Vagina (tissue), 2 donors: ENCODE data around the gene KCTD7. TPM values are rescaled to one million over a fixed set of nuclear protein-coding genes. Genes with fewer than 3 reads are reported as not detected.

Source experiments
- DNase-seq, 2 donors: peaks; one replicate each; pipeline ENCODE4 v3.0.0-alpha.2; 2017; ENCODE audit errors: extremely low spot score in 2 of 2
- H3K27ac ChIP-seq: fragments of 200-600 bp; sonication (generic); one replicate; pipeline ENCODE4 v1.5.1; 2019
- H3K27me3 ChIP-seq: fragments of 200-600 bp; sonication (generic); one replicate; pipeline ENCODE4 v1.5.1; 2019
- H3K36me3 ChIP-seq, 2 donors: fragments of 200-600 bp; sonication (generic); one replicate each; pipeline ENCODE4 v1.5.1; 2017 to 2019
- H3K4me1 ChIP-seq: fragments of 200-600 bp; sonication (generic); one replicate; pipeline ENCODE4 v1.5.1; 2019
- H3K4me3 ChIP-seq, 2 donors: fragments of 200-600 bp; sonication (generic); 1 replicate in 1 of 2; 2 replicates in 1 of 2; pipeline ENCODE4 v1.5.1; 2016 to 2019
- H3K9me3 ChIP-seq: fragments of 200-600 bp; sonication (generic); one replicate; pipeline ENCODE4 v1.5.1; 2019
- CTCF ChIP-seq, 3 experiments: fragments of 450-650 bp in 2 of 3; fragments of 200-600 bp in 1 of 3; sonication (generic) in 1 of 3; IDR thresholded peaks; one replicate each; pipeline ENCODE4 v1.5.1; 2017 to 2019; ENCODE audit warnings: antibody characterized with exemption in 3 of 3, mild to moderate bottlenecking in 2 of 3, moderate library complexity in 2 of 3
- POLR2A ChIP-seq, 2 donors: fragments of 450-650 bp; IDR thresholded peaks; one replicate each; pipeline ENCODE4 v1.6.1; 2017; ENCODE audit warnings: antibody characterized with exemption in 2 of 2, mild to moderate bottlenecking in 2 of 2, moderate library complexity in 2 of 2
- POLR2AphosphoS5 ChIP-seq, 2 donors: sonication (generic); formaldehyde crosslinking; IDR thresholded peaks; one replicate each; pipeline ENCODE4 v1.9.0; 2017; ENCODE audit warnings: antibody characterized with exemption in 2 of 2, mild to moderate bottlenecking in 2 of 2, low read depth in 1 of 2; ENCODE audit not compliant: insufficient read depth in 1 of 2
- intact Hi-C: fragments of 100-400 bp; cut with DNase I; formaldehyde crosslinking; loops from one replicate; pipeline ENCODE4 v1.15.1; 2023
- total RNA-seq: library from RNA; depleted of rRNA; stranded (reverse); fragments of >200 nt; gene quantifications from one replicate; pipeline ENCODE4 v1.2.3, GENCODE V29; 2016

The KCTD7 gene
- total RNA-seq, 1 donor from 2014 or later: 20.6 TPM

GRCh38 chr7:66657798-66658197 lies 29.1 kb downstream of the KCTD7 start:
- Histone ChIP-seq H3K4me1 (peaks cover 17% of the 10 kb centered on the region), H3K27ac (no peak overlapping the region), H3K27me3 (no peaks in the 10 kb centered on the region), H3K9me3 (no peaks in the 10 kb centered on the region), H3K36me3 (no peaks in the 10 kb centered on the region), H3K4me3 (no peak overlapping the region)
- TF ChIP-seq CTCF (IDR thresholded peaks at IDR 0.05): no peak
- no peak for TF ChIP-seq POLR2AphosphoS5 (IDR thresholded peaks at IDR 0.05; ENCODE audit: insufficient read depth in 1 of 2, low read depth in 1 of 2)
- intact Hi-C loops: no loop called here
- no peak for DNase-seq

- TF ChIP-seq CTCF (IDR thresholded peaks at IDR 0.05): no peak
- no peak for TF ChIP-seq POLR2AphosphoS5 (IDR thresholded peaks at IDR 0.05; ENCODE audit: insufficient read depth in 1 of 2, low read depth in 1 of 2)
- no peak for TF ChIP-seq POLR2A (IDR thresholded peaks at IDR 0.05)
- Histone ChIP-seq H3K9me3 (no peaks in the 10 kb centered on the region), H3K36me3 (no peaks in the 10 kb centered on the region), H3K27ac (no peak overlapping the region), H3K4me3 (no peak overlapping the region), H3K27me3 (no peaks in the 10 kb centered on the region), H3K4me1 (no peaks in the 10 kb centered on the region)
- intact Hi-C loops: no loop called here
- DNase-seq: no peak
Observed at GRCh38 chr7:66662646-66663264, 34.1 kb downstream of the KCTD7 start.

GRCh38 chr7:66664590-66665293 lies 36.1 kb downstream of the KCTD7 start:
- H3K4me1 ChIP-seq: no peaks in the 10 kb centered on the region
- no peaks in the 10 kb centered on the region for H3K27me3 ChIP-seq
- intact Hi-C loops: no loop called here
- H3K36me3 ChIP-seq: no peaks in the 10 kb centered on the region
- DNase-seq: no peak
- H3K9me3 ChIP-seq: no peaks in the 10 kb centered on the region
- H3K4me3 ChIP-seq: no peak overlapping the region
- TF ChIP-seq CTCF (IDR thresholded peaks at IDR 0.05) (no peak), POLR2A (IDR thresholded peaks at IDR 0.05) (no peak), POLR2AphosphoS5 (IDR thresholded peaks at IDR 0.05; ENCODE audit: insufficient read depth in 1 of 2, low read depth in 1 of 2) (no peak)
- no peak overlapping the region for H3K27ac ChIP-seq

- no peaks in the 10 kb centered on the region for H3K36me3 ChIP-seq
- no peaks in the 10 kb centered on the region for H3K27me3 ChIP-seq
- no peak overlapping the region for H3K4me3 ChIP-seq
- no peaks in the 10 kb centered on the region for H3K9me3 ChIP-seq
- no peak for TF ChIP-seq POLR2AphosphoS5 (IDR thresholded peaks at IDR 0.05; ENCODE audit: insufficient read depth in 1 of 2, low read depth in 1 of 2)
- TF ChIP-seq POLR2A (IDR thresholded peaks at IDR 0.05): no peak
- TF ChIP-seq CTCF (IDR thresholded peaks at IDR 0.05): no peak
- no peak for DNase-seq
- no peaks in the 10 kb centered on the region for H3K4me1 ChIP-seq
- intact Hi-C loops: no loop called here
- no peak overlapping the region for H3K27ac ChIP-seq
Observed at GRCh38 chr7:66666313-66666952, 37.8 kb downstream of the KCTD7 start.
